T-helper 22 cell (primary cell): ENCODE results near the gene RPL39.
A peak's percentile ranks its signal among the peaks of the same experiment; 100 is the strongest.
"Not testable (repeated sequence)": the region's sequence is repeated elsewhere in the genome, so short reads cannot be mapped to it uniquely, and the experiment has no call there.

Experiments used
- DNase-seq: peaks from one replicate; pipeline ENCODE4 v3.0.0-alpha.2; 2020; ENCODE audit warnings: low read depth

Gene RPL39

DNA sequence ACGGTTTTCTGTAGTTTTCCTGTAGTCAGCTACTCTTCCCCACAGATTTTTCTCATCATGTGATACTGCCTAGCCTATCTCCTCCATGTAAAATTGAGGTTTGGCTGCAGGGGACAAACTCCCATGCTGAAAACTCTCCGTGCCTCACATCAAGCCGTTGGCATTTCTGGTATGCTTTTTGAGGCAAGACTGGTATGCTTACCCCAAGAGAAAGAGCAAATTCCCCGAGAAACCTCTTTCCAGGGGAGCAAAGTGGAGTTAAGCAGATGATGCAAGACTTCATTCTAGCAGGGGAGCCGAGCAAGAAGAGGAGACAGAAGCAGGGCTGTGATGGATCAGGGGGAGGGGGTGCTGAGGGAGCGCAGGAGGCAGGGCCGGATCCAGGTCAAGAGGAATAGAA is 28.2 kb downstream of the RPL39 start:
- no peak for DNase-seq

- no peak for DNase-seq
Observed at GRCh38 chrX:119762718-119763117, 28.7 kb downstream of the RPL39 start.

DNA sequence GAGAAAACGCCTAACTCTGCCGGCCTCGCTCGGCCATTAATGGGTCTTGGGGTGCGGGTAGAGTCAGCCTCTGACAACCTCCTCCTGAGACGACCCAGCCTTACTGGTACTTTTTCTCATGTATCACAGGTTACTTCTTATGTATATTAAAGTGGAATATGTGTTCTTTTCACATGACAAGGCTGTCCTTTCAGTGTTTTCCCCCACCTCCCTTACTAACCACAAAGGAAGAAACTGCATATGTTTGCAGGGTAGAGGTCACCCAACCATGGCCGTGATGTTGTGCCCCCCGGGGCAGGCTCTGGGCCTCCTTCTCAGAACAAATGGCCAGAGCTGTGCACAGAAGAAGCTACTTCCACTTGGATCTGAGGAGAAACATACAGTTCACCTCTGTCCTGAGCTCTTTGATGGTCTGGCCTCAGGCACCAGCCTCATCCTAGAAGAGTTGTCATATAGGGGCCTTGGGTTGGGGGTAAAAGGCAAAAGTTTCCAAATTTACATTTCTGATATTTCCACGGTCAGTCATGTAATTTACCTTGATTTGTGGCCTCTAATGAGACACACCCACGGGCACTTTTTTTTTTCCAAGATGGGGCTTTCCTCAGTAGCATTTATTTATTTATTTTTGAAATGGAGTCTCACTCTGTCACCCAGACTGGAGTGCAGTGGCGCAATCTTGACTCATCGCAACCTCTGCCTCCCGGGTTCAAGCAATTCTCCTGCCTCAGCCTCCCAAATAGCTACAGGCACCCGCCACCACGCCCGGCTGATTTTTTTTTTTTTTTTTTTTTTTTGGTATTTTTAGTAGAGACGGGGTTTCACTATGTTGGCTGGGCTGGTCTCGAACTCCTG is 31.2 kb downstream of the RPL39 start:
- DNase-seq: no peak

GRCh38 chrX:119759248-119759766 is 32.1 kb downstream of the RPL39 start:
- DNase-seq: no peak

- DNase-seq: peak; percentile 23
Observed at GRCh38 chrX:119758731-119759247, 32.6 kb downstream of the RPL39 start.

DNA sequence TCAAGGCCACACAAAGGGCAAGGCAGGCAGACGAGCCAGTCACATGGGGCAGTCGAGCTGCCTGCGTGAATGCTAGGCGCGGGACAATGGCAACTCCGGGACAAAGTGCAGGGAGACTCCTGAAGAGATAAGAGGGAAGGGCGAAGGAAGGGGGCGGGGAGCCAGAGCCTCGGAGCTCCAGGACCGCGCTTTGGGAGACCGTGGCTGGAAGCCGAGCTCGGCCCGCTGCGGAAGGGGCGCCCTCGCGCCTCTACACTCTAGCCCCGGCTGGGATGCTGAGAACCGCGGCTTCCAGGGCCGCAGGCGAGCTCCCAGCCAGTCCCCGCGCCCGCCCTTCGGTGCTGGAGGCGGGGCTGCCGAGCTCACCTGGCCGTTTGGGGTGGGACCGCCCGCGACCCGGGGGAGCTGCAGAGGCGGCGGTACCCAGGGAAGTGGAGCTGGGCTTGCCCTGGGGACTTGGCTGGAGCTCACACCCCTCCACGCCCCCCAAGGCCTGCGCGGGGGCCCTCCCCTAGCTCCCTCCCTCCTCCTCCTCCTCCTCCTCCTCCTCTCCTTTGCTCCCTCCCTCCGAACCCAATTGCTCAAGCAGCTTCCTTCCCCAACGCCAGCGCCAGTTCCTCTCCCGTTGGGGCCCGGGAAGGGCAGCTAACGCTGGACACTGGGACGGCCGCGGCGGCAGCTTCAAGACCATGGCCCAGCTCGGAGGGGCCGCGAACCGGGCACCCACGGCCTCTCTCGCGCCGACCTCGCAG is 33.3 kb downstream of the RPL39 start, which contains the start of gene SOWAHD:
Gene SOWAHD (plus strand): TSS at position 610 of the 752 bp plus-strand sequence. CDS start 80 bp downstream, at position 690.
- peak; percentile 32 for DNase-seq

- DNase-seq: no peak
Observed at GRCh38 chrX:119757646-119757978, 33.8 kb downstream of the RPL39 start.

DNA sequence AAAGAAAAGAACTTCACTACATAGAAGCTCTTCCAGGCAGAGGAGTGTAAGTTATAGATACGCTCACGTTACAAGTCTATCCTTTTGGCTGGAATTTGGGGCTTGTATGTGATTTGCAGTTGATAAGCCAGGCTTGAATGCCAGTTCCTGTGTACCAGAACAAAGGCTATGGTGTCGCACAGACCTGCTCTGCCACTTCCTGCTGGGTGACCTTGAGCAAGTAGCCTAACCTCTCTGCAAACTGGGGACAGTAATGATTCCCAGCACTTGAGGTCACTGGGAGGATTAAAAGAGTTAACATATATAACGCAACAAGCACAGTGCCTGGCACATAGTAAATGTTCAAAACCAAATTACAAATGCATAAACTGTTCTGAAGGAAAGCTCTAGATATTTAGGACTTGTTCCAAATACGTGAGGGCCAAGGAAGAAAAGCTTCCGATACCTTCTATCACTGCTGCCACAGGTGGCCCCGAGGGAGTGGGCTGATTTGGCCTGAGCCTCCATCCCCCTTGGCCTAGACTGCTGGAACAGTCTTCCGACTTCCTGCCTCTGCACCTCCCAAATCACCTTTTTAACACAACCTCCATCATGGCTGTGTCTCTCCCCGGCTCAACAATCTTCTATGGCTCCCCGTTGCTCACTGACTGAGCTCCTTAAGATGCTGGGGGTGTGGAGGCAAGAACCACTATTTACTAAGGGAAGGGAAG is 34.3 kb downstream of the RPL39 start:
- DNase-seq: no peak

DNA sequence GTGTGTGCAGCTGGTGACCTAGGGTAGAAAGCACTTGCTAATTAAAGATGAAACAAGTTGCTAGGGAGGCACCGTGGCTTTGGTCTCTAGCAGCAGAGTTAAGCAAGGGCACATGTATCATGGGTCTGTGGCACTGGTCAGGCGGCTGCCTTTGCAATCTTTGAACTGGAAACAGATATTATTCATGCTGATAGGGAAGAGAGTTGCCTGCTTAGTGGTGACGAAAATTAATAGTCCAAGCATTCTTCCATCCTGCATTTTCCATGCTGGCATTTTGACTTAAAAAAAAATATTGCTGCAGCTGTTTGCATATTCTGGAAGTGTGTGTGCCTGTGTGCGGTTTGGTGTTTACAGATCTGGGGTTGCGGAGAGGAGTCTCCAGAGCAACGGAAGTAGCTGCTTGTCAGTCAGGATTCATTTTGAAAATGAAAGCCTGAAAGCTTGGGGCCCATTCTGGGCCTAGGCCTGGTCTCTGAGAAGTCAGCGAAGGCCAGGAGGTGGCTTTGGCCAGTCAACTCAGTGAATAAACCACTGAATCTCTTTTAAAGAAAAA is 35.4 kb downstream of the RPL39 start:
- DNase-seq: peak; percentile 21

DNA sequence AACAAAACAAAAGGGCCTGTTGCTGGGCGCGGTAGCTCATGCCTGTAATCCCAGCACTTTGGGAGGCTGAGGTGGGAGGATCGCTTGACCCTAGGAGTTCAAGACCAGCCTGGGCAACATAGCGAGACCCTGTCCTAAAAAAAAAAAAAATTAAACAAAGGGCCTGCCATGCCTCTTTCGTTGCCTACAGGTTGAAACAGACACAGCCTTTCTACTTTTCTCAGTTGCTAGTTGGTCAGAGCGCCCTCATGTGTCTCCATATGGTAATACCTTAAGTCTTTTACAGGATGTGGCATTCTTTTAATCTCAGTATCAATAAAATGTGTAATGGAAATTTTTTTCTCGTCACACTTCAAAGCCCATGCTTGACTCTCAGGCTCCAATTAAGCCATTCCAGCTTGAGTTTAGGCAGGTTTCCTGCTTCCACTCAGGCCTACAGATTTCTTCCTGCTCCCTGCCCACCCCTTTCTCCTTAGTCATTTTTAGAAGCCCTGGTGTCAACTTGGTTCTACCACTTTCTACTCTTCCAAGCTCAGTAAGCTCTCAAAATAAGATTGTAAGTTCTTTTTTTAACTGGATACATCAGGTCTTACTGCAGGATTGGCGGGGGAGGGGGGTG is 37.7 kb downstream of the RPL39 start:
- peak; percentile 39 for DNase-seq

DNA sequence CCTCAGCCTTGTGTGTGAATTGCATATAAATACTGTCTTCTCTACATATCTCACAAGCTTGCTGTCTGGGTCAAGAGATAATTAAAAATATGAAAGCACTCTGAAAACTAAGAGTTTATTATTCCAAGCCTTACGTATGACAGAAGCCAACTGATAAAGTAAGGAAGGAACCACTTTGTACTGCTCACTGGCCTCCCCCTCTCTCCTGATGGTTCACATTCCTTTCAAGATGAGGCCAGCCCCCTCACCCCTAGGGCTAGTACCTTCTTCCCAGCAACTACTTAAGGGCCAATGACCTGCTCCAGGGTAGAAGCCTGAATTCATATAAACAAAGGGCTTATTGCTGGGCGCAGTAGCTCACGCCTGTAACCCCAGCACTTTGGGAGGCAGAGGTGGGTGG is 38.4 kb downstream of the RPL39 start:
- DNase-seq: no peak

DNA sequence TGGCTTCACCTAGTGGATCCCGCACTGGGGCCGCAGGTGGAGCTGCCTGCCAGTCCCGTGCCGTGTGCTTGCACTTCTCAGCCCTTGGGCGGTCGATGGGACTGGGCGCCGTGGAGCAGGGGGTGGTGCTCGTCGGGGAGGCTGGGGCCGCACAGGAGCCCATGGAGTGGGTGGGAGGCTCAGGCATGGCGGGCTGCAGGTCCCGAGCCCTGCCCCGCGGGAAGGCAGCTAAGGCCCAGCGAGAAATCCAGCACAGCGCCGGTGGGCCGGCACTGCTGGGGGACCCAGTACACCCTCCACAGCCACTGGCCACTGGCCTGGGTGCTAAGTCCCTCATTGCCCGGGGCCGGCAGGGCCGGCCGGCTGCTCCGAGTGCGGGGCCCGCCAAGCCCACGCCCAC is 40.7 kb downstream of the RPL39 start:
- not testable (repeated sequence) for DNase-seq

- DNase-seq: not testable (repeated sequence)
Observed at GRCh38 chrX:119750131-119750530, 41.3 kb downstream of the RPL39 start.

- DNase-seq: no peak
Observed at GRCh38 chrX:119745283-119745848, 46.1 kb downstream of the RPL39 start.

DNA sequence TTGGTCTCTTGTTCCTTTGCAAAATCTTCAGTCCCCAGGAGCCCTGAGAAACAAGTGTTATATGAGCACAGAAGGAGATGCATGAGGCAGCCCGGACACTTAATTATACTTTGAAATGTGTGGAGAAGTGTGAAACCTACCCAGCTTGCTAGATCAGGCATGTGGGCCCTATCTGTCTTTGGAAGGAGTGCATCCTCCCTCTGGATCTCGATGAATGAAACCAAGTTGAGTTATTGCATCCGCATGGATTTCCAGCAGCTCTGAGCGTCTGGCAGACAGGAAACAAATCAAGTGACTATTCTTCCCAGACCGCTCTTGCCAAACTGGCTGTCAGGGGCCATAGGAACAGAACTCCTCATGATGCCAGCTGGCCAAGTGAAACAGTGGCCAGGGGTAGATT is 52.7 kb downstream of the RPL39 start:
- DNase-seq: no peak
